ENCODE results near the gene RAB40C.

The RAB40C gene

GRCh38 chr16:619476-620100 lies 29.7 kb downstream of the RAB40C start:
- no peak for DNase-seq

DNA sequence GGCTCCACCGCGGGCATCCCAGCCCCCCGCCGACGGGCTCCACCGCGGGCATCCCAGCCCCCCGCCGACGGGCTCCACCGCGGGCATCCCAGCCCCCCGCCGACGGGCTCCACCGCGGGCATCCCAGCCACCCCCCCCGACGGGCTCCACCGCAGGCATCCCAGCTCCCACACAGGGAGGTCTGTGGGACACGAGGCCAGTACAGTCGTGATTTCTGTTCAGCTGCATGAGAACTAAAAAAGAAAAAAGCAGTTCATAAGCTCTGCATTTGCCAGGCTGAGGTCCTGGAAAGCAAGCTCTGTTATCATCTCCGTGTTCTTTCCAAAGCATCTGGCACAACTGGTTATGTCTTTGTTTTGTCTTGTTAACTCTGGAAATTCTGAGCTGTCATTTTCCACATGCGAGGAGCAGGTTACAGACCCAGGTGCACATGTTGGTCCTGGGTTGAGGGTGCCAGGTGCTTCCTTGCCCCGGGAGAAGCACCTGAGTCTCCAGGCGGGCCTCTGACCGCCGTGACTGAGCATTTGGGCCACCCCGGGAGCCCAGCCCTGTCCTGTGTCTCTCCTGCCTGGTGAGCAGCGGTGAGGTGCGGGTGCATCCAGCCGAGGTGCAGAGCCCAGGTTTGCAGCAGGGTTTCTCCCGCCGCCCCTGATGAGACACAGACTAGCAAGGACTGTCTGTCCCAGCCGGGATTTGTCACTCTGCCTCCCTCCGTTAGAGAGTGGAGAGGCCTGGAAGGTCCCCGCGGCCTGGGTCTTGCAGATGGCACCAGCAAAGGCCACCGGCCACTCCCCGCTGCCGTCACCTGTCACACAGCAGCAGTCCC lies 31.0 kb downstream of the RAB40C start:
- DNase-seq = no peak

DNA sequence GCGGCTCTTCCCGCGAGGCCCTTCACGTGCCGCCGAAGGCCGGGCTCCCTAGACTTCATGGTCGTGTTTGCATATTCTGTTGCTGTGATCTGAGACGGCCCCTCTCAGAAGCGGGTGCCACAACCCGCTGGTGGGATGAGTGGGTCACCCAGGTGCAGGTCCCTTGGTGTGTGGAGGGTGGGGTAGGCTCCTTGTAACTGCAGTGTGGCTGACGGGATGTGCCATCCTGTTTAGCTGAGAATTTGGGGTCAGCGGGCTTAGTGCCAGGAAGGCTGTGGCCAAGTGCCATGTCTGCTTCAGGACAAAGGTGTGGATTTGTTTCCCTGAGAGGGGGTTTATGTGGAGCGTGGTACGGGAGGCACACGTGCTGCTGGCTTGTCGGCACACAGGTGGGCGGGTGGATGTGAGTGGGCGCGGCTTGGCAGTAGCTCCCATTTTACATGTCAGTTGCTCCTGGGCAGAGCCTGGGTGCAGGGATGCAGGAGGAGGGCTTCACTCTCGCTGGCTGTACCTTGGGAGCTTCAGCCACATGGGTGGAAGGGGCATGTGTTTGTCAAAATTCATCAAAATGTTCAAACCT lies 31.8 kb downstream of the RAB40C start:
- DNase-seq = no peak

DNA sequence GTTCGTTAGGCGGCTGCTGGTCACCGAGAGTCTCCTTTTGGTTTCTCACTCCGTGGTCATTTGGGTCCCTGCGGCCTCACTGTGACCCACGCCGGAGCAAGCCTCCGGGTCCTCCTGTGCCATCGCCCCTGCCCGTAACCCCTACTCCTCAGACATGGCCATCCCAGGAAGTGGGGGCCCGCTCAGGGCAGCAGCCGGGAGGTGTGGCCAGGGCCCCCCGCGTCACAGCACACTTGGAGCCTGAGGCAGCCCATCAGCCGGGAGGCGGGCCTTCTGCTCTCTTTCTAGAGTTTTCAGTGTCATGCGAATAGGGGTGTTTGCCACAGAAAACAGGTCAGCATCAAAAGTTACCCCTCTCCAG lies 33.0 kb downstream of the RAB40C start:
- DNase-seq = no peak

DNA sequence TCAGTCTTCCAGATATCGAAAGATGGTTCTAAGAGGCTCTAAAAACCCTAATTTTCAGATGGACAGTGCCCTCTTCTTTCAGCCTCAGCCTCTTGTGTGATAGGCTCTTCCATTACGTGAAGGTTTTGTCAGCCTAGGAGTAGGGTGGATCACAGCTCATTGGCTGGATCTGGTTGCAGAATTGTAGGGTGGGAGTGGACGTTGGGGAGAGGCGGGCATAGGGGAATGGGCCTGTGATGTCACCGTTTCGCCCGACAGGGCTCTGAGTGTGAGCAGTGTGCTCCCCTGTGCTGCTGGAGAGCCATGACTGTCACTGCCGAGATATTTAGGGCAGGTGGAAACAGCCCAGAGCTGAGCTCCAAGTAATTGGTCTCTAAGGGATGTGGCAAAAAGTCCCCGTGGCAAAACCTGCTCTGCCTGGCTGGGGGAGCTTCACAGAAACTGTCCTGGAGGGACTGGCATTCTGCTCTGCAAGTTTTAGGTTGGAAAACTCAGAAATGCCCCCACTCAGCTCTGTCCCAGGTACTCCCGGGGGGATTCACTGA lies 34.7 kb downstream of the RAB40C start:
- DNase-seq = no peak

DNA sequence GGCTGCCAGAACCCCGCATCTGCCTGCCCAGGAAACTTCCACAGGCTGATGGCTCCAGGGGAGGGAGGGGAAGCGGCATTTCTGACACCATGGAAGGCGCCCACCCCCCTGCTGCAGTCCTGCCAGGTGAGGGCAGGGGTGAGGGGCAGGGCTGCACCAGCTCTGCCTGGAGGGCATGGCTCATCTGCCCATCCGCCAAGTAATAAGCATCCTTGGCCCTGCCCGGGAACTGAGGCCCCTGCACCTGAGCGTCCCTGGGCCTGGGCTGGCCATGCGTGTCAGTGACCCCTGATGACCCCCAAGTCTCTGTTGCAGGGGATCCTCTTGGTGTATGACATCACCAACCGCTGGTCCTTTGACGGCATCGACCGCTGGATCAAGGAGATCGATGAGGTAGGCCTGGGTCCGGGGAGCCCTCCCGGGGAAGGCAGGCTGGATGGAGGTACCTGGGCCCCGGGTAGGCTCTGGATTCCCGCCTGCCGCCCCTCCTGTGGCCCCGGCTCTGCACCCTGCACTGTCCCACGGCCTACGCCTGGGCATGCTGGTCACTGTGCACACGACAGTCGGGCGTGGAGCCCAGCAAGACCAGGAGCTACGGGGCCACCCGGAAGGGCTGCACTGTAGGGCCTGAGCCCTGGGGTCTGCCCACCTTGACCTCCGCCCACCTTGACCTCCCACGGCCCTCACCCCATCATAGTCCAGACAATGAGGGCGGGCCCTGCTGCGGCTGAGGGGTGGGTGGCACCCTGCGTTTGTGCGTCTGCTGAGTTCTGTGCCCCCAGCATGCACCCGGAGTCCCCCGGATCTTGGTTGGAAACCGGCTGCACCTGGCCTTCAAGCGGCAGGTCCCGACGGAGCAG lies 35.5 kb downstream of the RAB40C start:
- no peak for DNase-seq

GRCh38 chr16:625977-626765 lies 36.3 kb downstream of the RAB40C start:
- DNase-seq = no peak

DNA sequence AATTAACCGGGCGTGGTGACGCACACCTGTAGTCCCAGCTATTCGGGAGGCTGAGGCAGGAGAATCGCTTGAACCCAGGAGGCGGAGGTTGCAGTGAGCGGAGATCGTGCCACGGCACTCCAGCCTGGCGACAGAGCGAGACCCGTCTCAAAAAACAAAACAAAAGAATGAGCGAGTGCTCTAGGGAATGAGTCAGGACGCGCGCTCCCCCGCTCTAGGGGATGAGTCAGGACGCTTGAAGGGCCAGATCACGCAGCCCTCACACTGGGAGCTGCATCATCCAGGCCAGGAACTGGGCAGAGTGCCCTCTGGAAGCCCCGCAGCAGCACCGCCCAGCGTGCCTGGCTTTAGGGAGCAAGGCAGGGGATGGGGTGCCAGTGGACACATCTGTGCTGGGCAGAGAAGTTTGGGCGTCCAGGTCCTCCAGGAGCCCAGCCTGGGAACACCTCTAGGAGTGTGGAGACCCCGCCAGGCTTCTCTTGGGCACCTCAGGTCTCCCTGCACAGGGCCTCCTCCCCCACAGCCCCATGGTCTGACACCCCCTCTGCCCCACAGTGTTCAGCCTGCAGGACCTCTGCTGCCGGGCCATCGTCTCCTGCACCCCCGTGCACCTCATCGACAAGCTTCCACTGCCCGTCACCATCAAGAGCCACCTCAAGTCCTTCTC lies 37.1 kb downstream of the RAB40C start:
- no peak for DNase-seq

DNA sequence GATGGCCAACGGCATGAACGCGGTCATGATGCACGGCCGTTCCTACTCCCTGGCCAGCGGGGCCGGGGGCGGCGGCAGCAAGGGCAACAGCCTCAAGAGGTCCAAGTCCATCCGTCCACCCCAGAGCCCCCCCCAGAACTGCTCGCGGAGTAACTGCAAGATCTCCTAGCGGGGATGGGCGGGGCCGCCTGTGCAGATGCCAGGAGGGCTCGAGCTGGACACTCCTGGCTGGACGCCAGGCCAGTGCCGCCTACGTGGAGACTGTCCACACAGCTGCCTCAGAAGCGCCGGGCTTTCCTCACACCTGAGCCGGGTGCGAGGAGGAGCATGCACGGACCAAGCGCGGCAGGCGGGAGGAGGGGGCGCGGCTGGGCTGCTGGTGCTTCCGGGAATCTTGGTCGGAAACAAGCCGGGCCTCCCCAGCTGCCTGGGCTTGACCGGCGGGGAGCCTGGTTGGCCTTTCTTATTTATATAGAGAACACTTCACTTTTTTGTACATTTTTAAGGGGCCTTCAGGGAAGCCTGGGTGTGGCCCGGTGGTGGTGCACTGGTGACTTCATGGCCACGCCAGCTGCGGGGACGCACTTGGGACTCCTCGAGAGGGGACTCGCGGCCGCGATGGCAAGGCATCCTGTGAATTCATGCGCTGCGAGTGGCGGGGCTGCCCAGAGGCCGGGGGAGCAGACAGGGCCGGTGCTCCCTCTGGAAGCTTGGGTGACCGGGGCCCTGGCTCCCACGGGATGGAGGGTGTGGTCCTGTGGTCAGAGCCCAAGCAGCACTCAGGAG lies 37.8 kb downstream of the RAB40C start:
- DNase-seq = no peak

DNA sequence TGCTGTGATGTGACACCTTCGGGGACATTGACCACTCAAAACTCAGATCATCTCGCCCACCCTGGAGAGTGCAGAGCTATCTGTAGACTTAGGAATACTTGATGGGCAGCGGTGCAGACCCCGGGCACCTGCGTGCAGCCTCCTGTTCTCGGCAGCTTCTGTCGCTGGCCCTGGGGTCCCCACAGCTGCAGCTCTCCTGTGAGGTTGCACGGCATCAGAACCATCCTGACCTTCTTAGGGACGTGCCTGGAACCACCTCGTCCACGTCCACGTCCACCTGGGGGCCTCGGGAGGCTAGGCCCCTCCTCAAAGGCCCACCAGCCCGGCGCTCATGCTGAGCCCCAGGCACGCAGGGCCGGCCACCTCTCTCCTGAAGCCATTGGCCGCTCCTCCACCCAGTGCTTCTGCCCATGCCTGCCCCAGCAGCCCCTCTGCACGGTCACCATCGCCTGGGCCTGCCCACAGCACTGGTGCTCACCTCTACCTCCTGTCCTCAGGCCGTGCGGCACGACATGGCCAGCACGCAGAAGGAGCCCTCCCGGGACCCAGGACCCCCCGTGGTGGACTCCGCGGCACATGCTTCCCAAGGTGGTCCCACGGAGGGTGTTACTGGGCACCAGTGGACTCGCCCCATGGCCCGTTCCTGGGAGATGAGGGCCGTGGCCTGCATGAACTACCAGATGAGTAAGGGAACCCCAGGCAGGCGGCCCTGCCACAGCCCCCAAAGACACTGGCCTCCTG lies 38.6 kb downstream of the RAB40C start:
- DNase-seq = no peak

- DNase-seq = no peak
Measured at GRCh38 chr16:629185-629832, 39.4 kb downstream of the RAB40C start.

DNA sequence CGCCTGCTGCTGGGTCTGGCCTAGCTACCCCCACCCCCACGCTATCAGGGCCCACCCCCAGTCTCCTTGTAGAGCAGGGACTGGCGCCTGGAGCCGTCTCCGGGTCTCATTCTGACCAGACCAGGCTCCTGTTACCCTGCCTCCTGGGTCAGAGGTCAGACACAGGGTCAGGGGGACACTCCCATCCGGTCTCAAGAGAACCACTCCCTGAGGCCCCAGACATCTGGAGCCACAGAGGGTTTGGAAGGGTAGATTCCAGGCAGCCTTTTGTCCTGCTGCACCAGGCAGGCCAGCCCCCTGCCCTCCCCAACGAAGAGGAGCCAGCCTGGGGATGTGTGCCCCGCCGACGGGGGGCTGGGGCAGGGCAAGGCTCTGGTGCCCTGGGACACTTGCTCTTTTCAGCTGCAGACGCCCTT lies 40.0 kb downstream of the RAB40C start:
- no peak for DNase-seq

- DNase-seq = no peak
Measured at GRCh38 chr16:630249-630814, 40.5 kb downstream of the RAB40C start.

- no peak for DNase-seq
Measured at GRCh38 chr16:630815-631405, 41.0 kb downstream of the RAB40C start, which contains the start of gene WFIKKN1. Gene WFIKKN1 (plus strand): TSS chr16:630985. CDS start chr16:631254, 269 bp downstream.

DNA sequence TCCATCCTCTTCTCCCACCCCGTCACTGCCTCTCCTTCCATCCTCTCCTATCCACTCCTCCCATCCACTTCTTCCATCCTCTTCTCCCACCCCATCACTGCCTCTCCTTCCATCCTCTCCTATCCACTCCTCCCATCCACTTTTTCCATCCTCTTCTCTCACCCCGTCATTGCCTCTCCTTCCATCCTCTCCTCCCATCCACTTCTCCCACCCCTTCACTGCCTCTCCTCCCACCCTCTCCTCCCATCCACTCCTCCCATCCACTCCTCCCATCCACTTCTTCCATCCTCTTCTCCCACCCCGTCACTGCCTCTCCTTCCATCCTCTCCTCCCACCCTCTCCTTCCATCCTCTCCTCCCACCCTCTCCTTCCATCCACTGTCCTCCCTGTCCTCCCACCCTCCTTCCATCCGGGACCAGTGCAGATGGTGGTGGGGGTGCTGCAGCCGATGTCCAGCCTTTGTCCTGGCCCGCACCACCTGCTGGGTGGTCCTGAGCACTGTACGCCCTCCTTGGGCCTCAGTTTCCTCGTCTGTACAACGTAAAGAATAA lies 42.0 kb downstream of the RAB40C start:
- no peak for DNase-seq

DNA sequence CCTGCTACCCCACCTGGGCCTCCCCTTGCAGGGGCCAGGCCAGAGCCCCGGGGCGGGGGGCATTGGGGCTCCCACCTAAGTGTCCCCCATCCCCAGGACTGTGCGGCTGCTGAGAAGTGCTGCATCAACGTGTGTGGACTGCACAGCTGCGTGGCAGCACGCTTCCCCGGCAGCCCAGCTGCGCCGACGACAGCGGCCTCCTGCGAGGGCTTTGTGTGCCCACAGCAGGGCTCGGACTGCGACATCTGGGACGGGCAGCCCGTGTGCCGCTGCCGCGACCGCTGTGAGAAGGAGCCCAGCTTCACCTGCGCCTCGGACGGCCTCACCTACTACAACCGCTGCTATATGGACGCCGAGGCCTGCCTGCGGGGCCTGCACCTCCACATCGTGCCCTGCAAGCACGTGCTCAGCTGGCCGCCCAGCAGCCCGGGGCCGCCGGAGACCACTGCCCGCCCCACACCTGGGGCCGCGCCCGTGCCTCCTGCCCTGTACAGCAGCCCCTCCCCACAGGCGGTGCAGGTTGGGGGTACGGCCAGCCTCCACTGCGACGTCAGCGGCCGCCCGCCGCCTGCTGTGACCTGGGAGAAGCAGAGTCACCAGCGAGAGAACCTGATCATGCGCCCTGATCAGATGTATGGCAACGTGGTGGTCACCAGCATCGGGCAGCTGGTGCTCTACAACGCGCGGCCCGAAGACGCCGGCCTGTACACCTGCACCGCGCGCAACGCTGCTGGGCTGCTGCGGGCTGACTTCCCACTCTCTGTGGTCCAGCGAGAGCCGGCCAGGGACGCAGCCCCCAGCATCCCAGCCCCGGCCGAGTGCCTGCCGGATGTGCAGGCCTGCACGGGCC lies 42.8 kb downstream of the RAB40C start:
- DNase-seq = no peak

GRCh38 chr16:633336-634050 lies 43.6 kb downstream of the RAB40C start:
- no peak for DNase-seq

Data from stimulated activated CD4-positive, alpha-beta T cell treated with anti-CD3 and anti-CD28 coated beads, Interleukin-4, amount 100 ng/mL, for 4 hours (primary cell).